D341Med (cell line): ENCODE results near the gene TOMM6.

Experiments
- DNase-seq: peaks from one replicate; pipeline ENCODE4 v3.0.0; 2012; ENCODE audit warnings: low spot score

TOMM6 gene

DNA sequence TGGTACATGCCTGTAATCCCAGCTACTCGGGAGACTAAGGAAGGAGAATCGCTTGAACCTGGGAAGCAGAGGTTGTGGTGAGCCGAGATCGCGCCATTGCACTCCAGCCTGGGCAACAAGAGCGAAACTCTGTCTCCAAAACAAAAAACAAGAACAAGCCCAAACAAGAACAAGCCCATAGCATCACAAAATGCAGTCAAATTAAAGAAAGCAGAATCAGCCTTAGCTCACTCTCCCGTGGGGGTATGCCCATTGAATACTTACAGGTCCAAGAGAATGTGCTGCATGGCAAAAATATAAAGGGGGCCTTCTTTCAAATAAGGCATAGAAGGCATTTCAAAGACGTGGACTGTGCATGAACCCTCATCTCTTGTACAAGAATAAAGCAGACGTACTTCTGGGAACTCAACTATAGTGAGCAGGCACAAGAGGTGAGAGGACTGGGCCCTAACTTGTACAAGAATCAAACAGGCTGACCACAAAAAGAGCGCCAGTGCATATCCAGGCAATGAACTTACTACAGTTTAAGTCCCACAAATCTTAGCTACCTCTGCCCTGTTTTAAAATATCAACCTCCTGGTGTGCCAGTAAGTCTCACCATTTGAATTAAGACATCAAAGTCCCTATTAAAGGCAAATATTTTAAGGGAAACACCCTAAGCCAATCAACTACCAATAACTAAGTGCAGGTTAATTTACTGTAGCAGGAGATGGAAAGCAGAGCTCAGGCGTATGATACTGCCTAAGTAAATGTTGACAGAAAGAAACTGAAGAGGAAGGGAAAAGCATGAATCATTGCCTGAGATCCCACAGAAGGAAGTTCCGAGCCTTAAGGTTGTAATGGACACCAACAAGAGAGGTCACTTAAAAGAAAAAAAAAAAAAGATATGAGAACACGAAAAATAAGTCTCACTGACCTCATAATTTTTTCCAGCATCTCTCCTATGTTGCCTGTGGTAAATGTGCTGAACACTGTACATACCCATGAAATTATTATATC lies 37.4 kb downstream of the TOMM6 start:
- no peak for DNase-seq

- no peak for DNase-seq
Measured at GRCh38 chr6:41826343-41827022, 39.0 kb downstream of the TOMM6 start.

GRCh38 chr6:41832263-41832662 lies 44.8 kb downstream of the TOMM6 start:
- no peak for DNase-seq

GRCh38 chr6:41836022-41836659 lies 48.6 kb downstream of the TOMM6 start:
- DNase-seq = no peak

- DNase-seq = no peak
Measured at GRCh38 chr6:41836660-41837052, 49.2 kb downstream of the TOMM6 start.
